ENCODE data around the gene ORC3. TPM values are rescaled to one million over a fixed set of nuclear protein-coding genes. Genes with fewer than 3 reads are reported as not detected.

Gene ORC3
- polyA plus RNA-seq, 1 donor (not counting 4 experiments of a cell fraction or from before 2014, with no cell fraction given), result 37.4 TPM

- FAIRE-seq (no peak), DNase-seq (ENCODE audit: low read depth, low spot score) (no peak)
- H3K79me2 ChIP-seq (ENCODE audit: control insufficient read depth, insufficient read depth, low read length), result peaks cover 63% of the 10 kb centered on the region
- H3K27ac ChIP-seq (ENCODE audit: control insufficient read depth, insufficient read depth, low read length), result no peak overlapping the region
- H4K20me1 ChIP-seq (ENCODE audit: control insufficient read depth, extremely low read depth, insufficient read depth, low read length), result peaks cover 3% of the 10 kb centered on the region
- H3K4me1 ChIP-seq (ENCODE audit: control insufficient read depth, extremely low read depth, insufficient read depth, low read length), result peaks cover 5% of the 10 kb centered on the region
- H3K36me3 ChIP-seq (ENCODE audit: control insufficient read depth in 2 of 2, extremely low read depth in 1 of 2, insufficient read depth in 2 of 2, low read length in 2 of 2), result no peaks in the 10 kb centered on the region
- H2AFZ ChIP-seq (ENCODE audit: control insufficient read depth, low read length), result no peak overlapping the region
- H3K4me3 ChIP-seq (ENCODE audit: control insufficient read depth in 2 of 3, extremely low read depth in 1 of 3, insufficient read depth in 2 of 3, low read depth in 1 of 3, low read length in 3 of 3), result no peak overlapping the region
- no peaks in the 10 kb centered on the region for H3K27me3 ChIP-seq (ENCODE audit: control insufficient read depth, extremely low read depth, insufficient read depth, low read length)
- peaks cover 2% of the 10 kb centered on the region for H3K9me1 ChIP-seq (ENCODE audit: control insufficient read depth, extremely low read depth, insufficient read depth, low read length)
- H3K9ac ChIP-seq (ENCODE audit: control insufficient read depth, extremely low read depth, insufficient read depth, low read length), result no peak overlapping the region
- no peaks in the 10 kb centered on the region for H3K9me3 ChIP-seq (ENCODE audit: control insufficient read depth, low read depth, low read length)
- no peak for TF ChIP-seq EZH2 (IDR thresholded peaks at IDR 0.05; ENCODE audit: low read length)
- no peak for TF ChIP-seq CTCF (optimal IDR thresholded peaks at IDR 0.05 in 1 of 3, IDR thresholded peaks at IDR 0.05 in 1 of 3, conservative IDR thresholded peaks at IDR 0.05 in 1 of 3; ENCODE audit: extremely low read depth in 1 of 3, insufficient read depth in 2 of 3, low read length in 3 of 3)
- H3K4me2 ChIP-seq (ENCODE audit: control insufficient read depth, extremely low read depth, insufficient read depth, low read depth, low read length), result no peak overlapping the region
- dilution Hi-C loops (cut with MboI; ENCODE audit: extremely low pct_ligation_motif_present, low sequenced_read_pairs), result no loop called here
These were observed 17.1 kb upstream of the ORC3 start for GRCh38 chr6:87572883-87573282.

GRCh38 chr6:87573307-87574024 is 16.5 kb upstream of the ORC3 start:
- H3K9ac ChIP-seq (ENCODE audit: control insufficient read depth, extremely low read depth, insufficient read depth, low read length), result no peak overlapping the region
- H4K20me1 ChIP-seq (ENCODE audit: control insufficient read depth, extremely low read depth, insufficient read depth, low read length), result peaks cover 1% of the 10 kb centered on the region
- H3K27ac ChIP-seq (ENCODE audit: control insufficient read depth, insufficient read depth, low read length), result no peak overlapping the region
- dilution Hi-C loops (cut with MboI; ENCODE audit: extremely low pct_ligation_motif_present, low sequenced_read_pairs), result no loop called here
- DNase-seq (ENCODE audit: low read depth, low spot score) (no peak), FAIRE-seq (no peak)
- H3K79me2 ChIP-seq (ENCODE audit: control insufficient read depth, insufficient read depth, low read length), result peaks cover 62% of the 10 kb centered on the region
- peaks cover 5% of the 10 kb centered on the region for H3K4me1 ChIP-seq (ENCODE audit: control insufficient read depth, extremely low read depth, insufficient read depth, low read length)
- TF ChIP-seq EZH2 (IDR thresholded peaks at IDR 0.05; ENCODE audit: low read length) (no peak), CTCF (optimal IDR thresholded peaks at IDR 0.05 in 1 of 3, IDR thresholded peaks at IDR 0.05 in 1 of 3, conservative IDR thresholded peaks at IDR 0.05 in 1 of 3; ENCODE audit: extremely low read depth in 1 of 3, insufficient read depth in 2 of 3, low read length in 3 of 3) (no peak)
- H2AFZ ChIP-seq (ENCODE audit: control insufficient read depth, low read length), result no peak overlapping the region
- no peak overlapping the region for H3K4me2 ChIP-seq (ENCODE audit: control insufficient read depth, extremely low read depth, insufficient read depth, low read depth, low read length)
- H3K36me3 ChIP-seq (ENCODE audit: control insufficient read depth in 2 of 2, extremely low read depth in 1 of 2, insufficient read depth in 2 of 2, low read length in 2 of 2), result no peaks in the 10 kb centered on the region
- H3K27me3 ChIP-seq (ENCODE audit: control insufficient read depth, extremely low read depth, insufficient read depth, low read length), result no peaks in the 10 kb centered on the region
- H3K4me3 ChIP-seq (ENCODE audit: control insufficient read depth in 2 of 3, extremely low read depth in 1 of 3, insufficient read depth in 2 of 3, low read depth in 1 of 3, low read length in 3 of 3), result no peak overlapping the region
- no peaks in the 10 kb centered on the region for H3K9me3 ChIP-seq (ENCODE audit: control insufficient read depth, low read depth, low read length)
- peaks cover 2% of the 10 kb centered on the region for H3K9me1 ChIP-seq (ENCODE audit: control insufficient read depth, extremely low read depth, insufficient read depth, low read length)

All from keratinocyte (primary cell).